ENCODE results near the gene MAP2K3. TPM values are rescaled to one million over a fixed set of nuclear protein-coding genes. Genes with fewer than 3 reads are reported as not detected.

The MAP2K3 gene
- total RNA-seq, 1 donor from 2014 or later: 20.8 TPM

DNA sequence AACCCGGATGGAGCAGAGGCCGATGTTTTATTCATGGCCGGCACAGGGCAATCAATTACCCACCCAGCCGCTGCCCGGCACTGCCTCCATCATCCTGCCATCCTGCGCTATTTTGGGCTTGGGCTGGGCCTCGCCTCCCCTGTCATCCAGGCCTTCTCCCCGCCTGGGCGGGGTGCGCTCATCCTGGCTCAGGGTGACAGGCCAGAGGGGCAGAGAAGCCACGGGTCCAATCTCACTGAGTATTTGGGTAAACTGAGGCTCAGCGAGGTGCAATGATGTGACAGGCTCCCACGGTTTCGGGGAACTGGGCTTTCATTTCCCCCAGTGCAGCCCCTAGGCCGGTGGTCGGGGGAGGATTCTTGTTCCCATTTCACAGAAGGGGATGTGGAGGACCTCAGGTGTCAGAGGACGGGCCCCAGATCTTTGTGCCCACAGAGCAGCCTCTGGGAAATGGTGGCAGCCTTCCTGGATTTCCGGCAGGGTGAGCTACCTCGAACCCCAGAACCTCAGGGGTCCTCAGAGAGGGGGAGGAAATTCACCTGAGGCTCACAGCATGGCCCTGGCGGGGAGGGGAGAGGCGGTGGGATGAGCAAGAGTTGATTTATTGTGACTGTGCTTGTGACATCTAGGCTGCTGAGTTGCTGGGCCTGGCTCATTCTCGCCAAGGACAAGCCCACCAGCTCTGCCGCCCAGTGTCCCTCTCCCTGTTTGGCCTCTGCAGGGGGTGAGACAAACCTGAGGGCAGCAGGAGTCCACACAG, 67.9 kb downstream of the MAP2K3 start:
- no peak for DNase-seq

DNA sequence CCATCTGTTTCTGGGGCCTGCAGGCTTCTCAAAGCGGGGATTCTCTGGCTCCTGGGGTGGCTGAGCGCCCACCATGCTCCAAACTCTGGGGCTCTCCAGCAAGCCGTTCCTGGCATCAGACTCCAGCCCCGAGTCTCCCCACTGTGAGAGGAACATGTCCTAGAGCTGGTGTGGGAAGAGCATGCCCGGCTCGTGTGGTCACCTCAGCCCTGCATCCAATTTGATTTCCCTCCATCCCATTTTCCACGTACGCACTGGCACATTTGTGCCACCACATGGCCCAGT, 68.4 kb downstream of the MAP2K3 start:
- DNase-seq: no peak

DNA sequence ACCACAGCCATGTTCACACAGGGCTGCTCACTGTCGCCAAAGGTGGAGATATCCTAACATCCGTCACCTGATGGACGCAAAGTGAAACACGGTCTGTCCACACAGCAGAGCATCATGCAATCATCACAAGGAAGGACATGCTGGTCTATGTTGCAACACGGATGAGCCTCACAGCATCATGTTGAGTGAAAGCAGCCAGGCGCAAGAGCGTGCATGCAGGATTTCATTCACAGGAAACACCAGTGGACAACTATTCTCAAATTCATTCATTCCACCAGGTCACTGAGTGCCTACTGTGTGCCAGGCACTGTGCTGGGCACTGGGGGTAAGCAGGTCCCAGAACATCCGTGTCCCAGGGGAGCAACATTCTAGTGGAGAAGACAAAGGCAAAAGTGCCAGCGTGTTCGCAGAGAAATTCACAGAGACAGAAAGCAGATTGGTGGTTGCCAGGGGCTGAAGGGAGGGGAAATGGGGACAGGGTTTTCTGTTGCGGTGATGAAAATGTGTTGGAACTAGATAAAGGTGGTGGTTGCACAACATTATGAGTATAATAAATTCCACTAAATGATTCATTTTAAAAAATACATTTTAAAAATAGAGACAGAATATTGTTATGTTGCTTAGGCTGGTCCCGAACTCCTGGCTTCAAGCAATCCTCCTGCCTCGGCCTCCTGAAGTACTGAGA, 69.0 kb downstream of the MAP2K3 start:
- DNase-seq: no peak

DNA sequence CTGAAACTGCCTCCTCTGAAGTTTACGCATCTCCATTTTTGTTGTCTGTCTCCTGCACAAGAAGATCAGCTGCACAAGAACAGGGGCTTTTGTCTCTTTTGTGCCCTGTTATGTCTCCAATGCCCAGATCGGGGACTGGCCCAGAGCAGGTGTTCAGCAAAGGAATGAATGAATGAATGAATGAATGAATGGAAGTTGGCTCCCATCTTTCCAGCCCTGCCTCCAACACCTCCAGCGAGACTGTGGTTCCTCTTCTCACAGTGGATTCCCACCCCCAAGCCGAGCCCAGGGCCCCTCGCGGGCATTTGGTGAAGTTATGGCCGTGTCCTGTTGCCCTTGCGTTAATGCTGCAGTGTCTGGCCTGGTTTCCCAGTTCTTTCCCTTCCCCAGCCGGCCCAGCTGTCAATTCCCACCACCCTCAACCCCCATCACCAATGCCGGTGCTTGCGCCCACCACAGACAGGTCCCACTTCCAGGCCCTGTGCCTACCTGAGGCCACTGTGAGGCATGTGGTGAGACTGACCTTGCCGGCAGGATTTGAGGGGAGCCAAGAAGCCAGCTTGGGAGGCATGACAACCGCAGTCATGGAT, 70.4 kb downstream of the MAP2K3 start:
- no peak for DNase-seq

DNA sequence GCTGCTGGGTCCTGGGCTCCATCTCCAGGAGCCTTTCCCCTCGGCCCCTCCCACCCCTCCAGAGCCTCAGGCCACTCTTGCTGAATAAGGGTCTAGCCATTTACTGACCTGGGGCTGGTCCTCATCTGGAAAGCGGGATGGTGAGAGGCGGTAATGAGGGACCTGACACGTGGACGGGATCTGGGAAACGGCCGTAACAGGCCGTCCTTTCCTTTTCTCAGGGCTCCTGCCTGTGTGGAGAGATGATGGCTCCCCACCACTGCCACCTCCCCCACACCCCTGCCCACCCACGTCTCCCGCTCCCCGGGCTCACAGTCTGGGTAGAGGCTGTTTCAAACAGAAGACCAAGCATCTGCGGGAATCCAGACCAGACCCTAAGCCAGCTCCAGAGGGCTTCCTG, 71.1 kb downstream of the MAP2K3 start:
- no peak for DNase-seq

DNA sequence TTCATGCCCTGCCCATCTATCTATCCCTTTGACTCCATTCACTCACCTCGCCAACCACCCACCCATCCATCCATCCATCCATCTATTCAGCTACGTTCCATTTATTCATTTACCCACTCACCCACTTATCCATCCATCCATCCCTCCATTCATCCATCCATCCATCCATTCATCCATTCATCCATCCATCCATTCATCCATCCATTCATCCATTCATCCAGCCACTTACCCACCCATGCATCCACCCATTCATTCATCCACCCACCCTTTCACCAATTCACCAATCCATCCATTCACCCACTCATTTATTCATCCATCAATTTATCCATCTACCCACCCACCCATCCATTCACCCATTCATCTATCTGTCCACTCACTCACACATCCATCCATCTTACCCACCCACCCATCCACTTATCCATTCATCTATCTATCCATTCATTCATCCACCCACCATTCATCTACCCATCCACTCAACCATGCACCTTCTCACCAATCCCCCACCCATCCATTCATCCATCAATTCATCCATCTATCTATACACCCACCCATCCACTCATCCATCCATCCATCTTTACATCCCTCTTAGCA, 72.1 kb downstream of the MAP2K3 start:
- DNase-seq: no peak

DNA sequence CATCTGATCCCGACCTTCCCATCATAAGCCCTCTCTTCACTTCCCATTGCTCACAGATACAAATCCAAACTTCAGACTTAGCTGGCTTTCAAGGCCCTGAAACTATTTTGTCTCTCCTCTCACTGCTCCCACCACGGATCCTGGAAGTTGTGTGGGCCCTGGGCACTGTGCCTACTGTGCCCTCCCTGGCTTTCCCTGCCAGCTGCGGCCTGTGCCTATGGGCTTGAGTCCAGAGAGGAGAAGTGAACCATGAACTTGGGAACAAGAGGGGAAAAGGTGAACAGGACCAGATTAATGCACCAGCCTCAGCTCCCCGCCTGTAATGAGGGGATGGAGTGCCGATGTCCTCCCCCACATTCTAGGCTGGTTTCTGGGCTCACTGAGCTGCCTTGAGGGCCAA, 72.8 kb downstream of the MAP2K3 start:
- DNase-seq: no peak

DNA sequence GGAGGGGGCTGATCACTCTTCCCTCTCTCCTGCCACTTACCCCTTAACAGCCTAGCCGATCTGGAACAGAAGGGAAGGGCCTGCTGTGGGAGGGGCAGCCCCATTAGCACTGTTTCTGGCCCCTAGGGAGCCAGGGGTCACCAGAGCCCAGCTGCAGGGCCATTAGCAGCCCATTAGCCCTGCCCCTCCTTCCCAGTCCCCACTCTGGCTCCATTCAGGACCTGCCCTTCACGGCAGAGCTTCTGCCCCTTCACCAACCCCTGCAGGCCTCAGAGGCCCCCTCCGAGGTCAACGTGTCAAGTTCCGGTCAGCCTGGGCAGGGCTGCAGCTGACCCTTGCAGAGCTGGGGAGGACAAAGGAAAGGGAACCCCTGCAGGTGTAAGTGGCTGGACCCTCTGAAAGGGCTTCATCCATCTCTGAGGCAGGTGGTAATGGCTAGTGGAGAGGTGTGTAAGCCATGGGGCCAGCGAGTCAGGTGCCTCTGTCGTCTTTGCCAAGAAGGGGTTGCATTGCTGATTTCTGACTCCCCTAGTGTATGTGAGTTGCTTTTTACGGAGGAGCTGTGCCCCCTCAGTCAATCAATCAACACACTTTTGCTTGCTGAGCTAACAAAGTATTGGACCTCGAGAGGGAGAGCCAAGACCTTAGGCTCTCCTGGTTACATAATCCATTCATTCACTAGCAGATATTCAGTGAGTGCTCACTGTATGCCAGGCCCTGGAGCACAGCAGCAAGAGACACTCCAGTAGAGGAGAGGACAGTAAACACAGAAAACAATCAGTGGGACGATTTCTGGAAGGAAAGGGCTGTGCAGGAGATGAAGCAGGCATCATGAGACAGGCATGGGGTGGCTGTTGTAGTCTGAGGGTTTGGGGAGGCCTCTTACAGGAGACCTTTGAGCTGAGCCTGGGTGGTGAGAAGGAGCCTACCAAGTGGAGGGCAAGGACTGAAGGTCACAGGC, 73.5 kb downstream of the MAP2K3 start:
- no peak for DNase-seq

DNA sequence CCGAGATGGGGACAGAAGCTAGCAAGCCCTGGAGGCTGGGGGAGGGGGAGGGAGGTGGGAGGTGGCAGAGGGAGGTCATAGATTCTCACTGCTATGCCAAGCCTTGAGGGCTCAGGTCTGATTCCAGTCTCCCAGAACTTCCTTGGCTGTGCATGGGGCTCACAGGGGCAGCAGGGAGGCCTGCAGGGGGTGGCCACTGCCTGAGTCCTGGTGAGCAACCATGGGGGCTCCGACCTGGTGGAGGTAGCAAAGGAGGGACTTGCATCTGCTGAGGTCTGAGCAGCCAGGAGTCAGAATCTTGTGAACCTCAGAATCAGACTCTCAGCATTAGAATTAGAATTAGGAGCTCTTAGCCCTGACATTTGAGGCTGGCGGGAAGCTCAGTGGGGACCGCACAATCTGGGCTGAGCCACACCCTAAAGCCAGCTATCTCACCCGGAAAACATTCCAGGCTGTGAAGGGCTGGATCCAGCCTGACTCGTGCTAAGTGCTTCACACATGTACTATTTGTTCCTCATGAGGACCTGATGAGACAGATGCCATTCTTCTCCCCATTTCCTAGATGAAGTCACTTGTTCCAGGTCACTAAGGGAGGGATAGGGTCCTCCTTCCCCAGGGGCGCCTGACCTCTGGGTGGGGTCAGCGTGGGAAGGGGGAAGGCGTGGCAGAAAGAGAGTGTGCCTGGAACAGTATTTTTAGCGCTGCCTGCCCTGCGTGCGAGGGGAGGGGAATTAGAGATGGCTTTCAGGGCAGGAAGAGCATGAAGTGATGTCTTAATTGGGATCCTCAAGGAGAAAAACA, 74.4 kb downstream of the MAP2K3 start:
- DNase-seq: no peak

DNA sequence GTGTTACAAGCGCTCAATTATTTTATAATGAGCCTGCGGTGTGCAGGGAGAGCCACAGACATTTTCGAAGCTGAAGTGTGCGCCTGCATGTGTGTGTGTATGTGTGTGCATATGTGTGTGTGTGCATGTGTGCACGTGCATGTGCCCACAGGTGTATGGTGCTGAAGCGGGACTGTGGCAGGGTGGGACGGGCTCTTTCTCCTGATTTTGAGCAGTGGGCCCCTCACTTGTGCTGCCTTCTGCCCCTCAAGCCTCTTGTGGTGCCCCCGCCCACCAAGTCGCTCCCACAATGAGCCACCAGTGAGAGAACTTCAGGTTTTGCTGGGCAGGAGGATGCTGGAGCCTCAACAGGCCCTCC, 75.0 kb downstream of the MAP2K3 start:
- DNase-seq: no peak

DNA sequence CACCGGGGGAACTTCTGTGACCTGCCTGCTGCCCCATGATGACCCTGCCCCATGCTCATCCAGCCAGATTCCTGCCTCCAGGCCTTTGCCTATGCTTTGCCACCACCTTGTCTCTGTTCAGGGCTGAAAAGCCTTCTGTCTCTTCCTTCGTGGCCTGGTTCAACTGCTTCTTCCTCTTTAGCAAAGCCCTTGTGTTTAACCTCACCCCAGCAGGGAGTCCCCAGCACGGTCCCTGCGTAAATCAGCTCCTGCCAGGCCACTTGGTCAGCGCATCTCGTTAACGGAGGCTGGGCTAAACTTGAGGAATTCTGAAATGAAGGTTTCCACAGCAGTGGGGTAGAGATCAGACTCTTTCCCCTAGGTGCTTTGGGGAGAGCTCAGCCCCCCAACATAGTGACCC, 75.5 kb downstream of the MAP2K3 start:
- DNase-seq: no peak

DNA sequence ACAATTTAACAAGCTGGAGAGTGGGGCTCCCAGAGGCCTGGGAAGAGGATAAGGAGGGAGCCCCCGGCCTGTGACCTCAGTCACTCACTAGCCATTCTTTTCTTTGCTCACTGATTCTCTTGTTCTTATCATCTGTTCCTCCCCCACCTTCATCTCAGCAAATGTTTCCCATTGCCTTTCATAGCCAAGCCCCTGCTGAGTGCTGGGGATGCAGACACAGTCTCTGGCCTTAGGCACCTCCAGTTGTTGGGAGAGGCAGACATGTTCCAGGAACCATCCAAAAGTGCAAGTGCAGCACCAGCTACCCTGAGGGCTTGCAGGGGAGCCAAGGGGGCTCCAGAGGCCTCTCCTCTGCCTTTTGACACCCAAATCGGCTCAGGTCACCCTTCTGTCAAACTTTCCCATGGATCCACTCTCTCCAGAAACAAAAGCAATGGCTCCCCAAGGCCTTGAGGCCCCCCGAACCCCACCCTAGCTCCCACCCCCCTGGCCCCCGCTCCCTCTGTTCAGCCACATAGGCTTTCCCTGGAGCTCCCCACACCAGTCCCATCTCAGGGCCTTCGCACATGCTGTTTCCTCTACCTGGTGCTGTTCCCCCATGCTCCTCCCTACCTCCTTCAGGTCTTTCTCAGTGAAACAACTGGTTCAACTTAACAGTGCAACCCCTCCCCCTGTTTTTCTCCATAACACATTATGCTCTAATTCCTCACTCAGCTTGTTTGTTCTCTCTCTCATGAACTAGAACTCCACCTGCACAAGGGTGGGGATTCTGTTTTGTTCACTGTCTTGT, 76.7 kb downstream of the MAP2K3 start:
- no peak for DNase-seq

DNA sequence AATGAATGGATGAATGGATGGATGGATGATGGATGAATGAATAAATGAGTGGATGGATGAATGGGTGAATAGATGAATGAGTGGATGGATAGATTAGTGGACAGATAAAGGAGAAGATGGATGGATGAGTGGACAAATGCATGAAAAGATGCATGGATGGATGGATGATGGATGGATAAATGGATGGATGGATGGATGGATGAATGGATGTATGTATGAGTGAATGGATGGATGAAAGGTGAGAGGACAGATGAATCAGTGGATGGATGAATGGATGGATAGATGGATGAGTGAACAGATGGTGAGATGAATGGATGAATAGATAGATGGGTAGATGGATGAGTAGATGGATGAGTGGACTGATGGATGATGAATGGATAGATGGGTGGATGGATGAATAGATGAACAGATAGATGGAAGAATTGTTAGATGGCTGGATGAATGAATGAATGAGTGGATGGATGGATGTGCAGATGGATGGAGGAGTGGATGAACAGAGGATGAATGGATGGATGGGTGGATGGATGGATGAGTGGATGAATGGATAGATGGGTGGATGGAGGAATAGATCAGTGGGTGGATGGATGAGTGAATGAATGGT, 77.9 kb downstream of the MAP2K3 start:
- no peak for DNase-seq

DNA sequence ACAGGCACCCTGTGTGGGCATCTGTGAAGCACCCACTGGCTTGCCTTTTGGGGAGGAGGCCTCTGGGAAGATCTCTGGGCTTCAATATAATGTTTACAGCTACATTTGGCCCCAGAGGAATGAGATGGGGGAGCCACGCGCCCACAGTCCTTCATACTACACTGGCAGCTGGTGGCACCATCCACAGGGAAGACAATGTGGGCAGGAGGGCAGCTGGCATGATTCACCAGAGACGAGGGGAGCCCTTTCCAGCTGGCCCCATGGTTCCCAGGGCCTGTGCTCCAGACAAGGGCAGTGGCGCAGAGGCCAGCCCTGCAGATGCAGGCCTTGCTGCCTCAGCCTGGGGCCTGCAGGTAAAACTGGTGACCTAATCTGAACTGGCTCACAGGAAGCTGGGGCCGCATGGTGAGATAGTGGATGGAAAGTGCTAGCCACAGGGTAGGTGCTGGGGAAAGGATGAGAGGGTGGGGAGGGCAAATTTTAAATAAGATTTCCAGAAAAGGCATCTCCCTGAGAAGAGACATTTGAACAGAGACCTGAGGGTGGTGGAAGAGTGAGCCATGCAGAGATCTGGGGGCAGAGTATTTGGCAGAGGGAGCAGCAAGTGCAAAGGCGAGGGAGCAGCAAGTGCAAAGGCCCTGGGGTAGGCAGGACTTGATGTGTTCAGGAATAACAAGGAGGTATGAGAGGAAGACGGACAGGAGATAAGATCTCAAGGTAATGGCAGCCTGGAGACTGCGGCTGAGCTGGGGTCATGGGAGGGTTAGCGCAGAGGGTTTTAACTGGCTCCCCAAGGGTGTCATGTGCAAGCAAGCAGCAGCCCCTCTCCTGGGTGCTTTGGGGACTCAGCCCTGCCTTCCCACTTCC, 79.5 kb downstream of the MAP2K3 start:
- no peak for DNase-seq

Other genes starting within 250 kb of the MAP2K3 start
- 342 TPM in 2 replicates for gene USP22, start 241.7 kb upstream of the MAP2K3 start, total RNA-seq
- gene DHRS7B, start 157.7 kb upstream of the MAP2K3 start, total RNA-seq: 13.3 and 22.0 TPM in 2 replicates
- gene TMEM11, start 70.5 kb upstream of the MAP2K3 start, total RNA-seq: 20.4 and 30.0 TPM in 2 replicates
- gene NATD1, start 31.3 kb upstream of the MAP2K3 start, total RNA-seq: 4.1 and 8.2 TPM in 2 replicates
- 0.14 and 0.51 TPM in 2 replicates for gene KCNJ12, start 91.6 kb downstream of the MAP2K3 start, total RNA-seq

Measured in dermis blood vessel endothelial cell (primary cell).